Right renal cortex interstitium (tissue), 3 donors: ENCODE data around the gene MRI1. TPM values are rescaled to one million over a fixed set of nuclear protein-coding genes. Genes with fewer than 3 reads are reported as not detected.
A peak's percentile ranks its signal among the peaks of the same experiment; 100 is the strongest.

Experiments used
- DNase-seq, 3 donors: peaks; one replicate each; pipeline ENCODE4 v3.0.0-alpha.2; 2013; ENCODE audit warnings: low read depth in 3 of 3, low spot score in 2 of 3
- polyA plus RNA-seq, 3 donors: library from polyadenylated mRNA; unstranded; fragments of 120-200 nt; gene quantifications; one replicate each; pipeline ENCODE4 v1.2.1, GENCODE V29; 2013; ENCODE audit not compliant: insufficient read length in 3 of 3

Gene MRI1
- polyA plus RNA-seq, 3 donors: 13.6 to 22.0 (median 20.1) TPM

DNA sequence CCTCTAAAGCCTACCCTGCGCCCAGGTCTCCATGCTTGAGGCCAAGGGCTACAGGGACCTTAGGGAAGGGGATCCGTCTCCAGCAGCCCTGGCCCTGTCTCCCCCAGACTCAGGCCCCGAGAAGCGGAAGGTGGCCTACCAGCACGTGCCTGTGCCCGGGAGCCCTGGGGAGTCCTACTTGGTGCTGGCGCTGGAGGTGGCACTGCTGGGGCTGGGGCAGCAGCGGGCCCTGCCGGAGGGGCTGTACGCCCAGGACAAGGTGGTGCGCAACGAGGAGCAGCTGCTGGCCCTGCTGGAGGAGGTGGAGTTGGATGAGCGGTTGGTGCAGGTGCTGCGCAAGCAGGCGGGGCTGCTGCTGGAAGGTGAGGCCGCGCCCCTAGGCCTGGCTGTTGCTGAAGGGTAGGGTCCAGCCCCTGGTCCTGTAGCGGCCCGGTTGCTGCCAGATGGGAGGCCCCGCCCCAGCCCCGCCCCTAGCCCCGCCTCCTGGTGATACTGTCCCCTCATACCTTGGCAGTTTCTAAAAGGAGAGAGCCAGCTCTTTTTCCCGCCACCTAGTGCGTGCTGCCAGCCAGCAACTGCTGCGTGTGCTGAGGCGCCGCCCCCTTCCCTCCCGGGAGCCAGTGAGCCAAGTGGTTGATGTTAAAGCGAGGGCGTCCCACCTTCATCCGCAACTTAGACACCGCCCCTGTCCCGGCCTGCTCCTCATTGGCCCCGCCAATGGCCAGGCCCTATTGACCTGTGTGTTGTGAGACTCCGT, 53.5 kb downstream of the MRI1 start:
- peak in 1 of 3 donors; percentile 65 for DNase-seq

DNA sequence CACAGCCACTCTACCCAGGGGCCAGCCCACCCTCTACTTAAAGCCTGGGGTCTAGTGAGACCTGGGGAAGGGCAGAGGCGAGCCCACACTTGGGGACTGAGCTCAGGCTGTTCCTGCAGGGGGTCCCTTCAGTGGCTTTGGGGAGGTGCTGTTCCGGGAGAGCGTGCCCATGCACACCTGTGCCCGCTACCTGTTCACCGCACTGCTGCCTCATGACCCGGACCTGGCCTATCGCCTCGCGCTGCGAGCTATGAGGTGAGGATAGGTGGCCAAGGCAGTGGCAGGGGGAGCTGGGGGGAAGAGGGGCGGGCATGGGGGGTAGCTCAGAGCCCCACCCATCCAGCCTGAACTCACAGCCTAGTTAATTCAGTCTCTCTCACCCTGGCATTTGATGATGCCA, 54.9 kb downstream of the MRI1 start:
- DNase-seq: no peak

DNA sequence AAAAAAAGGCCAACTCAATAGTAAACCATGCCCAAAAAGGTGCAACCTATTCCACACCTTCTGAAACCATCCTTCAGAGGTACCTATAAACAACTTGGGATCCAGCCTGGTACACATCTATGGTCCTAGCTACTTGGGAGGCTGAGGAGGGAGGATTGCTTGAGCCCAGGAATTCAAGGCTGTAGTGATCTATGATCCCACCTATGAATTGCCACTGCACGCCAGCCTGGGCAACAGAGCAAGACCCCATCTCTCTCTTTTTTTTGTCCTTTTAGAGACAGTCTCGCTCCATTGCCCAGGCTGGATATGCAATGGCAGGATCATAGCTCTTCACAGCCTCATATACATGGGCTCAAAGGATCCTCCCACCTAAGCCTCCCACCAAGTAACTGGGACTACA, 57.0 kb downstream of the MRI1 start:
- no peak for DNase-seq

DNA sequence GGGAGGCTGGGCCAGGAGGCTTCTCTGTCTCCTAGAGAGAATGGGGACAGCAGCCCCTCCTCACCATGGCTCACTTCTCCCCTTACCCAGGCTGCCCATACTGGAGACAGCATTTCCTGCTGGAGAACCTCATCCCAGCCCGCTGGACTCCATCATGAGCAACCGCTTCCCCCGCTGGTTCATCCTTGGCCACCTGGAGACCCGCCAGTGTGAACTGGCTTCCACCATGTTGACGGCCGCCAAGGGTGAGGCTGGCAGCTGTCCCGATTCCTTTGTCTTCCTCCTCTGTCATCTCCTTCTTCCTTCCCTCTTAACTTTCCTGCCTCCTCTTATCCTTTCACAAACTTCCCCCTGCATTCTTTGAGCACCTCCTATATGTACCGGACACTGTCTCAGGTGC, 58.9 kb downstream of the MRI1 start:
- no peak for DNase-seq

Other genes starting within 250 kb of the MRI1 start
- gene C19orf53, start 9.9 kb downstream of the MRI1 start, polyA plus RNA-seq: 100 to 1,000 TPM in 2 of 3 donors, 10 to 100 TPM in 1; 95.9 to 122 (median 110) TPM
- 1 to 10 TPM; 5.3 to 6.8 (median 6.1) TPM for gene ZSWIM4, start 30.9 kb downstream of the MRI1 start, polyA plus RNA-seq
- gene NANOS3, start 112.6 kb downstream of the MRI1 start, polyA plus RNA-seq: 1 to 10 TPM in 1 of 3 donors, under 1 TPM in 2; 0.76 to 1.1 (median 0.89) TPM
- gene BRME1, start 141.6 kb downstream of the MRI1 start, polyA plus RNA-seq: 1 to 10 TPM; 4.6 to 4.8 (median 4.7) TPM
- 10 to 100 TPM; 20.1 to 23.3 (median 20.7) TPM for gene CC2D1A, start 141.7 kb downstream of the MRI1 start, polyA plus RNA-seq
- under 1 TPM; 0.71 to 0.95 (median 0.85) TPM for gene PODNL1, start 173.9 kb downstream of the MRI1 start, polyA plus RNA-seq
- 10 to 100 TPM; 28.5 to 29.4 (median 28.6) TPM for gene DCAF15, start 188.0 kb downstream of the MRI1 start, polyA plus RNA-seq
- gene RFX1, start 241.8 kb downstream of the MRI1 start, polyA plus RNA-seq: 1 to 10 TPM; 7.4 to 9.3 (median 7.8) TPM